Endometrial microvascular endothelial cells (primary cell): ENCODE results near the gene IL13. TPM values are rescaled to one million over a fixed set of nuclear protein-coding genes. Genes with fewer than 3 reads are reported as not detected.
"Not testable (repeated sequence)": the region's sequence is repeated elsewhere in the genome, so short reads cannot be mapped to it uniquely, and the experiment has no call there.

Experiments used
- in situ Hi-C: cut with HindIII; loops from 2 replicates; pipeline ENCODE4 v1.10.0; 2017; ENCODE audit warnings: low sequenced_read_pairs, low pct_unique_long_range_greater_than_20kb; ENCODE audit errors: inconsistent ontology term
- total RNA-seq: library from RNA; depleted of rRNA; stranded (reverse); fragments of >200 nt; gene quantifications from one replicate; pipeline ENCODE4 v1.2.3, GENCODE V29; 2015; ENCODE audit errors: inconsistent ontology term

IL13 gene
- total RNA-seq, 1 donor from 2014 or later: not detected

- in situ Hi-C loops: no loop called here
Observed at GRCh38 chr5:132681983-132682382, 24.0 kb downstream of the IL13 start.

- in situ Hi-C loops: no loop called here
Observed at GRCh38 chr5:132684491-132684890, 26.5 kb downstream of the IL13 start.

- in situ Hi-C loops: no loop called here
Observed at GRCh38 chr5:132684922-132685720, 27.1 kb downstream of the IL13 start.

GRCh38 chr5:132686193-132686592 lies 28.2 kb downstream of the IL13 start:
- in situ Hi-C loops: no loop called here

GRCh38 chr5:132687995-132688394 lies 30.0 kb downstream of the IL13 start:
- in situ Hi-C loops: no loop called here

- in situ Hi-C loops: no loop called here
Observed at GRCh38 chr5:132688536-132689339, 30.8 kb downstream of the IL13 start.

- in situ Hi-C loops: no loop called here
Observed at GRCh38 chr5:132689513-132689912, 31.5 kb downstream of the IL13 start.

- in situ Hi-C loops: no loop called here
Observed at GRCh38 chr5:132690156-132690555, 32.2 kb downstream of the IL13 start.

GRCh38 chr5:132691755-132692631 lies 34.0 kb downstream of the IL13 start:
- in situ Hi-C loops: not testable (repeated sequence)

GRCh38 chr5:132692632-132692967 lies 34.6 kb downstream of the IL13 start:
- in situ Hi-C loops: no loop called here

- in situ Hi-C loops: no loop called here
Observed at GRCh38 chr5:132695956-132696355, 38.0 kb downstream of the IL13 start.

- in situ Hi-C loops: no loop called here
Observed at GRCh38 chr5:132704875-132705274, 46.9 kb downstream of the IL13 start.

- in situ Hi-C loops: no loop called here
Observed at GRCh38 chr5:132708645-132709044, 50.7 kb downstream of the IL13 start.

Other genes with a start within 250 kb of the IL13 start
- 44.6 TPM for gene IRF1, start 167.4 kb upstream of the IL13 start, total RNA-seq
- gene IL5, start 114.7 kb upstream of the IL13 start, total RNA-seq: not detected
- 10.5 TPM for gene RAD50, start 101.2 kb upstream of the IL13 start, total RNA-seq
- not detected for gene IL4, start 15.8 kb downstream of the IL13 start, total RNA-seq
- 8.0 TPM for gene KIF3A, start 79.4 kb downstream of the IL13 start, total RNA-seq
- not detected for gene CCNI2, start 89.3 kb downstream of the IL13 start, total RNA-seq
- gene SEPTIN8, start 119.1 kb downstream of the IL13 start, total RNA-seq: 61.0 TPM
- gene SOWAHA, start 155.1 kb downstream of the IL13 start, total RNA-seq: not detected
- 28.4 TPM for gene SHROOM1, start 172.5 kb downstream of the IL13 start, total RNA-seq
- 1.3 TPM for gene GDF9, start 208.3 kb downstream of the IL13 start, total RNA-seq
- 184 TPM for gene UQCRQ, start 208.5 kb downstream of the IL13 start, total RNA-seq
- gene LEAP2, start 215.5 kb downstream of the IL13 start, total RNA-seq: not detected